A549 treated with AZD9567 at 1 μM for 4 hours (cell line): ENCODE data around the gene FAM234A. TPM values are rescaled to one million over a fixed set of nuclear protein-coding genes. Genes with fewer than 3 reads are reported as not detected.

Experiments
- total RNA-seq: library from RNA; stranded (reverse); fragments of 200-300 nt; extraction: Qiagen RNA extraction; gene quantifications from 5 replicates; pipeline ENCODE4 v1.2.3, GENCODE V29; 2022; ENCODE audit not compliant: insufficient read depth

FAM234A gene, protein sequence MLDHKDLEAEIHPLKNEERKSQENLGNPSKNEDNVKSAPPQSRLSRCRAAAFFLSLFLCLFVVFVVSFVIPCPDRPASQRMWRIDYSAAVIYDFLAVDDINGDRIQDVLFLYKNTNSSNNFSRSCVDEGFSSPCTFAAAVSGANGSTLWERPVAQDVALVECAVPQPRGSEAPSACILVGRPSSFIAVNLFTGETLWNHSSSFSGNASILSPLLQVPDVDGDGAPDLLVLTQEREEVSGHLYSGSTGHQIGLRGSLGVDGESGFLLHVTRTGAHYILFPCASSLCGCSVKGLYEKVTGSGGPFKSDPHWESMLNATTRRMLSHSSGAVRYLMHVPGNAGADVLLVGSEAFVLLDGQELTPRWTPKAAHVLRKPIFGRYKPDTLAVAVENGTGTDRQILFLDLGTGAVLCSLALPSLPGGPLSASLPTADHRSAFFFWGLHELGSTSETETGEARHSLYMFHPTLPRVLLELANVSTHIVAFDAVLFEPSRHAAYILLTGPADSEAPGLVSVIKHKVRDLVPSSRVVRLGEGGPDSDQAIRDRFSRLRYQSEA
- 39.1 to 52.9 TPM (median 51.9 TPM) in 5 replicates for total RNA-seq

DNA sequence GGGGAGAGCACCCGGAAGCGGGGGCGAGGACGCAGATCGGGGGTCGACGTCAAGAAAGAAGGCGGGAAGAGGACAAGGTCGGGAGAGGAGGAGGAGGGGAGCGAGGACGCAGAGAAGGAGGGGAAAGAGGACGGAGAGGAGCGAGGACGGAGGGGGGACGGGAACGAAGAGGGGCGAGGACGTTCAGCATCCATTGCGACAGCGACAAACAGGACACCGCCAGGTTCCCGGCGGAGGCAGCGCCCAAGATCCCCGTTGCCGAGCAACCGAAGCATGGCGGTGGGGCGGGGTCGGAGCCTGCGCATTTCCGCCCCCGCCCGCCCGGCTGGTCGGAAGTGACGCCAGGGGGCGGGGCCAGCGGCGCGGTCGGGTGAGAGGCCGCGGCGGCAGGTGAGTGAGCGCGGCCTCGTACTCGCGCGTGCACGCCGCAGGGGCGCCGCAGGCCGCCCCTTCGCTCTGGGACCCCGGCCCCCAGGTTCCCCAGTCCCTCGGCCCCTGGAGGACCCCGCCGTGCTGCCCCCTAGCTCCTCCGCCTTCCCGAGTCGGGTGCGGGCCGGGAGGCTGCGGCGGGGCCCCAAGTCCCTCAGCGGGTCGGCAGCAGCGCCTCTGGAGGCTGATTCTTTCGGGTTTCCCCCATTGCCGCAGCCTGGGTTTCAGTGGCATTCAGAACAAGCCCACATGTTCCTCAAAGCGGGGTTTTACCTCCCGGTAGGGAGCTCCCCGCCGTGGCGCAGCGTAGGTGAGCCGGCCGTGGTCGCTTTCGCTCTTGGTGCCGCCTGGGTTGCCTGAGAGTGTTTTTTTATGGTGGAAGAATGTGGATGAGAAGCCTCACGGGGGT, at the start of gene FAM234A:
Gene FAM234A, plus strand, starts transcription at position 354 of the 838 bp plus-strand sequence. CDS start 19,593 bp downstream, outside the sequence.

DNA sequence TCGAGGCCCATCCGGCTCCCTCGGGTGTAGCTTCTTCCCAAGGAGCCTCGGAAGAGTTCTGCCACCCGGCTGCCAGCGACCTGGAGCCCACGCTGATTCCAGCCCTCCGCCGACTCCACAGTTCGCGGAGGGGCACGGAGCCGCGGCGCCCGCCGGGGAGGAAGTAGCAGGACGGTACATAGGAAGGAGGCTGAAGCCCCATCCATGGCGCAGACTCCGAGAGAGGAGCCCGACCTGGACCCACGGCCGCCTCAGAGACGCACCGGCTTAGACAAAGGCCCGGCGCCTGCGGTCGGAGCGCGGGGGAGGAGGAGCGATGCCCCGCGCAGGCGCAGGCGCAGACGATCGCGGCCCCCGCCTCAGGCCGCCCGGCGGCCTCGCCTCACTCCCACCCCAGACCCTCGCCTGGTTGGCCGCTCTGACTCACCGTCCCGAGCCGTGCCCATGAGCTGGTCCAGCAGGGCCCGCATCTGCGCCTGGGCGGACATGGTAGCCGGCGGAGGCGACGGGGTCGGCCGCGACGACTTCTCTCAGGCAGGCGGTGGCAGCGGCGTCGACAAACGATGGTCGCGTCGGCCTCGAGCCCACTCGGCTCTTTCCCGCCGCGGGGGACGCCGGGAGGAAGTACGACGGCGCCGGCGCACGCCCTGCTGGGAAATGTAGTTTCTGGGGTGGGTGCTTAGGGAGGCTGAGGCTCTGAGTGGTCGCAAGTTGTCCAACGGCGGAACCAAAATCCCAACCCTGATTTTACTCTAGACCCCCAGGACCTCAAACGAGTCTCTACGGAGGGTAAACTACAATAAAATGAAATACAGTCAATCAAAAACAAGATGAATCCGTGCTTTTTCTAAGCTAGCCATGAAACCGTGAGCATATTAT, 5.5 kb upstream of the FAM234A start, which contains the start of gene LUC7L:
Gene LUC7L, minus strand, starts transcription at position 598 of the 879 bp plus-strand sequence. Its CDS starts 110 bp downstream, at position 488.

DNA sequence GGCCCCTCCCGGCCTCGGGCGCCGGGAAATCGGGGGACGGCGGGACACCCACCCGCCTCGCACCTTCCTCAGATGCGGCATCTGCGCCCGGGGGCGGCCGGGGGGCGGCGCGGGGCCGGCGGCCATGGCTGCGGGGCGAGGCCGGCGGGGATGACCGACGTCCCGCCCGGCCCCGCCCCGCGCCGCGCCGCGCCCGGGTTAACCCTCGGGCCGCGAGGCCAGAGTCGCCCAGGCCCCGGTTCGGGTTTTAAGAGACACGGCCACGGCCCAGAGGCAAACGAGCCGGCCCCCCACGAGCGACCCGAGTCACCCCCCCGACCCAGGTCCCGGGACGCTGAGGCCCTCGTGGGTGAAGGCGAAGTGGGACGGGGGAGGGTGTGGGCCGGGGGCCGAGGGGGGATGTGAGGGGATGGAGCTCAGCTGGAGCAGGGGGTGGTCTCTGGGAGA, 41.2 kb downstream of the FAM234A start, which contains the start of gene RGS11:
Gene RGS11, minus strand, starts transcription at position 159 of the 447 bp plus-strand sequence. Its CDS starts 33 bp downstream, at position 126.

DNA sequence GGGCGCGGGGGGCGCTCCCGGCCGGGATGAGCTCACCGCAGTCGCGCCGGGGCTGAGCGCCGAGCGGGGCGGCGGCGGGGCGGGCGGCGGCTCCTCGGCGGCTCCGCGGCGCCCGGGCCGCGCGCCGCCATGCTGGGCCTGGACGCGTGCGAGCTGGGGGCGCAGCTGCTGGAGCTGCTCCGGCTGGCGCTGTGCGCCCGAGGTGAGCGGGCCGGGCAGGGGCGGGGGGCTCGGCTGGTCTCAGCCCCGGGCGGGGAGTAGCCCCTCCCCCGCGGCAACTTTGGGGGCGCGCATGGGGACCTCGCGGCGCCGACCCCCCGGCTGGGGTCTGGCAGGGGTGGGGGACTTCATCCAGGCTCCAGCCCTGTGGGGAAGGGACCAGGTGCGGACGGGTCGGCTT, 45.9 kb downstream of the FAM234A start, which contains the start of gene ARHGDIG:
Gene ARHGDIG, plus strand, starts transcription at position 40 of the 400 bp plus-strand sequence. Its CDS starts 90 bp downstream, at position 130.

DNA sequence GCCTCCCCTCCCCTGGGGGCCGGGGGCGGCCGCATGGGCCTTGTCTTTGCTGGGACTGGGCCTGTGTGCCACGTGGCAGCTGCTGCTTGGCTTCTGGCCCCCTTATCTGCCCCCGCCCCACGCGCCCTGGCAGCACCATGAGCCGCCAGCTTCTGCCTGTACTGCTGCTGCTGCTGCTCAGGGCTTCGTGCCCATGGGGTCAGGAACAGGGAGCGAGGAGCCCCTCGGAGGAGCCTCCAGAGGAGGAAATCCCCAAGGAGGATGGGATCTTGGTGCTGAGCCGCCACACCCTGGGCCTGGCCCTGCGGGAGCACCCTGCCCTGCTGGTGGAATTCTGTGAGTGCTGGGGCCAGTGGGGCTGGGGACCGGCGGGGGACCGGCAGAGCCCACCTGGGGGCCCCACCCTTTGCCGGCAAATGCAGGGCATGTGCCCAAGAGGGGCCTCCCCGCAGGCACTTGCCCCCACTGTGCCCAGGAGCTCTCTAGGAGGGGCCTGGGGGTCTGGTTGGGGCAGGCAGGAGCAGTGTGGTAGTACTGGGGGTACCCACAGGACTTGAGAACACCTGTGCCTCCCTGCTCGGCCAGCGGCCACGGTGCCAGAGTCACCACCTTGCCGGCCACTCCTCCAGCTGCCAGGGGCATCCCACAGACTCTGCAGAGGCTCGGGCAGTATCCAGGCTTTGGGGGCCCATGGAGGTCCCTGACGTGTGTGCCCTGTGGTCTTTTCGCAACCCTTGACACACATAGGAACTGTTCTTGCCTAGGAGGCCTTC, 48.6 kb downstream of the FAM234A start, which contains the start of gene PDIA2:
Gene PDIA2, plus strand, starts transcription at position 132 of the 773 bp plus-strand sequence. Its CDS starts 6 bp downstream, at position 138.

Other genes with a start within 250 kb of the FAM234A start
- 29.9 to 41.1 TPM (median 37.5 TPM) in 5 replicates for gene POLR3K, start 181.2 kb upstream of the FAM234A start, total RNA-seq
- 70.0 to 81.8 TPM (median 75.7 TPM) in 5 replicates for gene SNRNP25, start 181.0 kb upstream of the FAM234A start, total RNA-seq
- gene RHBDF1, start 162.2 kb upstream of the FAM234A start, total RNA-seq, result 18.8 to 31.2 TPM (median 28.5 TPM) in 5 replicates
- gene MPG, start 156.6 kb upstream of the FAM234A start, total RNA-seq, result 52.2 to 79.0 TPM (median 74.7 TPM) in 5 replicates
- 25.3 to 28.4 TPM (median 26.4 TPM) in 5 replicates for gene NPRL3, start 96.1 kb upstream of the FAM234A start, total RNA-seq
- 0.18 TPM in 1 of 5 replicates, not detected in the others for gene HBZ, start 82.2 kb upstream of the FAM234A start, total RNA-seq
- not detected in 5 replicates for gene HBM, start 68.8 kb upstream of the FAM234A start, total RNA-seq
- gene HBA2, start 61.9 kb upstream of the FAM234A start, total RNA-seq, result 0.29 to 1.0 TPM (median 1.0 TPM) in 3 of 5 replicates, not detected in the others
- 1.2 to 1.9 TPM (median 1.5 TPM) in 4 of 5 replicates, not detected in the other for gene HBA1, start 58.1 kb upstream of the FAM234A start, total RNA-seq
- 6.4 to 8.0 TPM (median 7.1 TPM) in 5 replicates for gene HBQ1, start 54.4 kb upstream of the FAM234A start, total RNA-seq
- 43.0 to 55.3 TPM (median 52.7 TPM) in 5 replicates for gene LUC7L, start 5.4 kb upstream of the FAM234A start, total RNA-seq
- 2.3 to 5.7 TPM (median 3.9 TPM) in 5 replicates for gene RGS11, start 41.1 kb downstream of the FAM234A start, total RNA-seq
- gene ARHGDIG, start 45.8 kb downstream of the FAM234A start, total RNA-seq, result 2.9 to 3.7 TPM (median 3.0 TPM) in 5 replicates
- 0.16 to 0.67 TPM (median 0.29 TPM) in 4 of 5 replicates, not detected in the other for gene PDIA2, start 48.3 kb downstream of the FAM234A start, total RNA-seq
- 21.4 to 36.9 TPM (median 34.6 TPM) in 5 replicates for gene AXIN1, start 117.9 kb downstream of the FAM234A start, total RNA-seq
- gene MRPL28, start 135.7 kb downstream of the FAM234A start, total RNA-seq, result 112 to 128 TPM (median 125 TPM) in 5 replicates
- 36.0 to 40.7 TPM (median 37.3 TPM) in 5 replicates for gene PGAP6, start 147.2 kb downstream of the FAM234A start, total RNA-seq
- 326 to 424 TPM (median 419 TPM) in 5 replicates for gene NME4, start 162.4 kb downstream of the FAM234A start, total RNA-seq
- 22.9 to 32.3 TPM (median 31.6 TPM) in 5 replicates for gene DECR2, start 167.1 kb downstream of the FAM234A start, total RNA-seq
- 23.5 to 29.0 TPM (median 27.5 TPM) in 5 replicates for gene RAB11FIP3, start 190.8 kb downstream of the FAM234A start, total RNA-seq